HepG2 (cell line): ENCODE measurements around the gene INO80C. TPM values are rescaled to one million over a fixed set of nuclear protein-coding genes. Genes with fewer than 3 reads are reported as not detected.

ENCODE experiments used
- HCFC1 ChIP-seq: fragments of 150-350 bp; IDR thresholded peaks from 2 replicates; pipeline ENCODE4 v1.6.1; 2014; ENCODE audit warnings: low read depth, low read length
- KDM5B ChIP-seq: sonication (generic); formaldehyde crosslinking; IDR thresholded peaks from 2 replicates; pipeline ENCODE4 v1.4.0; 2020; ENCODE audit warnings: missing genetic modification reagents, mild to moderate bottlenecking, borderline replicate concordance
- LRRFIP1 ChIP-seq: sonication (generic); formaldehyde crosslinking; conservative IDR thresholded peaks from 2 replicates; pipeline ENCODE4 v1.4.0; 2020; ENCODE audit warnings: missing genetic modification reagents
- MZF1 ChIP-seq: sonication (generic); formaldehyde crosslinking; IDR thresholded peaks from 2 replicates; pipeline ENCODE4 v1.8.1; 2023; ENCODE audit warnings: mild to moderate bottlenecking, missing genetic modification reagents, borderline replicate concordance
- NFATC3 ChIP-seq: sonication (generic); formaldehyde crosslinking; IDR thresholded peaks from 2 replicates; pipeline ENCODE4 v1.5.1; 2020; ENCODE audit warnings: mild to moderate bottlenecking, missing genetic modification reagents
- PREB ChIP-seq: sonication (generic); formaldehyde crosslinking; IDR thresholded peaks from 2 replicates; pipeline ENCODE4 v1.4.0; 2020; ENCODE audit warnings: missing genetic modification reagents
- RCOR2 ChIP-seq: IDR thresholded peaks from 2 replicates; pipeline ENCODE4 v1.6.1; 2016; ENCODE audit warnings: missing biosample characterization, missing genetic modification reagents
- STAG1 ChIP-seq: sonication (generic); formaldehyde crosslinking; IDR thresholded peaks from 2 replicates; pipeline ENCODE4 v1.4.0; 2020; ENCODE audit warnings: missing genetic modification reagents
- TOE1 ChIP-seq: sonication (generic); formaldehyde crosslinking; IDR thresholded peaks from 2 replicates; pipeline ENCODE4 v1.4.0; 2020; ENCODE audit warnings: mild to moderate bottlenecking, missing genetic modification reagents
- USF2 ChIP-seq, 2 experiments: sonication (generic) in 1 of 2; formaldehyde crosslinking in 1 of 2; IDR thresholded peaks; 2 replicates each; pipeline versions ENCODE4 v1.5.1 to v1.6.1; 2011 to 2020; ENCODE audit warnings: borderline replicate concordance in 1 of 2, low read depth in 1 of 2, low read length in 1 of 2, mild to moderate bottlenecking in 1 of 2, missing genetic modification reagents in 1 of 2, moderate library complexity in 1 of 2
- ZBTB3 ChIP-seq: sonication (generic); formaldehyde crosslinking; IDR thresholded peaks from 2 replicates; pipeline ENCODE4 v1.4.0; 2020; ENCODE audit warnings: low read depth, mild to moderate bottlenecking, moderate library complexity, missing genetic modification reagents, borderline replicate concordance
- ZNF350 ChIP-seq: sonication (generic); formaldehyde crosslinking; IDR thresholded peaks from 2 replicates; pipeline ENCODE4 v1.4.0; 2020; ENCODE audit warnings: mild to moderate bottlenecking, low read depth, missing genetic modification reagents, borderline replicate concordance
- ZNF569 ChIP-seq: sonication (generic); formaldehyde crosslinking; IDR thresholded peaks from 2 replicates; pipeline ENCODE4 v1.5.0; 2020; ENCODE audit warnings: mild to moderate bottlenecking, missing genetic modification reagents, moderate library complexity, borderline replicate concordance
- ZNF577 ChIP-seq: sonication (generic); formaldehyde crosslinking; IDR thresholded peaks from 2 replicates; pipeline ENCODE4 v1.4.0; 2020; ENCODE audit warnings: mild to moderate bottlenecking, low read depth, missing genetic modification reagents, borderline replicate concordance
- ZNF710 ChIP-seq: sonication (generic); formaldehyde crosslinking; IDR thresholded peaks from 2 replicates; pipeline ENCODE4 v1.5.0; 2020; ENCODE audit warnings: mild to moderate bottlenecking, missing genetic modification reagents, borderline replicate concordance
- ZNF724P ChIP-seq: sonication (generic); formaldehyde crosslinking; IDR thresholded peaks from 2 replicates; pipeline ENCODE4 v1.8.0; 2022; ENCODE audit warnings: missing genetic modification reagents, borderline replicate concordance
- ZSCAN5A ChIP-seq: sonication (generic); formaldehyde crosslinking; IDR thresholded peaks from 2 replicates; pipeline ENCODE4 v1.8.0; 2022; ENCODE audit warnings: mild to moderate bottlenecking, missing genetic modification reagents, borderline replicate concordance
- polyA plus RNA-seq, 8 experiments: library from polyadenylated mRNA; depleted of rRNA in 3 of 8; stranded (reverse) in 7 of 8; unstranded in 1 of 8; fragments of >200 nt; fragmentation: Illumina TruSeq in 4 of 8; extraction: Trizol in 4 of 8; gene quantifications; 2 replicates each; pipeline versions ENCODE4 v1.2.1 to v1.2.3, GENCODE V29; 2011 to 2016; ENCODE audit warnings: low read depth in 4 of 8, missing spikeins in 1 of 8, mixed read lengths in 1 of 8; ENCODE audit not compliant: insufficient read depth in 1 of 8
- total RNA-seq, 5 experiments: library from RNA; depleted of rRNA; stranded (reverse); fragments of >200 nt; fragmentation: Illumina TruSeq; extraction: Trizol; gene quantifications; 2 replicates each; pipeline ENCODE4 v1.2.3, GENCODE V29; 2016; ENCODE audit warnings: low read depth in 1 of 5

INO80C gene
- total and polyA plus RNA-seq, 2 of the 13 experiments (the other 11 are each of a cell fraction or from before 2014, with no cell fraction given) = 8.2 to 15.4 TPM

GRCh38 chr18:35497370-35498197, at the start of gene INO80C (continued):
- 0 out of 2 replicates have a peak, but pooled peaks have one; percentile 1 for TF ChIP-seq STAG1
- no peak for TF ChIP-seq ZNF577
- peak; percentile 86 for TF ChIP-seq RCOR2 (CRISPR knock-in tag)
- TF ChIP-seq LRRFIP1 (CRISPR knock-in tag) = 0 out of 2 replicates have a peak, but pooled peaks have one; percentile 10
- TF ChIP-seq USF2 (IDR thresholded peaks at IDR 0.05; ENCODE audit: low read depth, low read length) = no peak
- TF ChIP-seq USF2 (CRISPR knock-in tag; IDR thresholded peaks at IDR 0.05; ENCODE audit: borderline replicate concordance) = peak; percentile 50; the same call in 1 of the 2 replicates
- peak; percentile 92; the same call in 1 of the 2 replicates for TF ChIP-seq KDM5B (CRISPR knock-in tag)
- peak; percentile 76; the same call in 1 of the 2 replicates for TF ChIP-seq ZBTB3 (CRISPR knock-in tag)
- no peak; the same call in 1 of the 2 replicates for TF ChIP-seq ZNF569 (CRISPR knock-in tag)
- peak; percentile 75 for TF ChIP-seq ZNF710 (CRISPR knock-in tag)
- no peak for TF ChIP-seq ZNF724P (CRISPR knock-in tag)
- TF ChIP-seq HCFC1 = peak; percentile 43; the same call in 1 of the 2 replicates
- no peak for TF ChIP-seq NFATC3 (CRISPR knock-in tag)
- peak; percentile 77 for TF ChIP-seq ZSCAN5A (CRISPR knock-in tag)
- no peak for TF ChIP-seq PREB (CRISPR knock-in tag)
- no peak for TF ChIP-seq MZF1 (CRISPR knock-in tag)
- peak; percentile 99 for TF ChIP-seq ZNF350 (CRISPR knock-in tag)
- peak; percentile 67; the same call in 1 of the 2 replicates for TF ChIP-seq TOE1 (CRISPR knock-in tag)
